PC-3 (cell line): ENCODE results near the gene CRY1.

Experiments
- CTCF ChIP-seq: fragments of 300-600 bp; sonication (generic); conservative IDR thresholded peaks from 2 replicates; pipeline ENCODE4 v1.5.1; 2017; ENCODE audit warnings: antibody characterized with exemption, low read depth, mild to moderate bottlenecking, low read length
- EZH2 ChIP-seq: fragments of 300-600 bp; sonication (generic); IDR thresholded peaks from one replicate; pipeline ENCODE4 v1.6.1; 2017; ENCODE audit warnings: antibody characterized with exemption, mild to moderate bottlenecking, low read length; ENCODE audit not compliant: unreplicated experiment
- EZH2phosphoT487 ChIP-seq: fragments of 300-600 bp; sonication (generic); IDR thresholded peaks from 2 replicates; pipeline ENCODE4 v1.6.1; 2018; ENCODE audit warnings: mild to moderate bottlenecking, antibody characterized with exemption, low read length, borderline replicate concordance

GRCh38 chr12:107029081-107029480 lies 64.3 kb downstream of the CRY1 start:
- TF ChIP-seq EZH2phosphoT487 (no peak), CTCF (no peak), EZH2 (no peak)
